GM12892 (cell line): ENCODE data around the gene PAX5.

Experiments used
- POLR2A ChIP-seq: IDR thresholded peaks from 2 replicates; pipeline ENCODE4 v1.6.1; 2011; ENCODE audit warnings: low read depth, low read length, control low read depth
- POLR2AphosphoS5 ChIP-seq: IDR thresholded peaks from 2 replicates; pipeline ENCODE4 v1.6.1; 2011; ENCODE audit warnings: low read depth, low read length, control low read depth

GRCh38 chr9:36985061-36985768 is 48.9 kb downstream of the PAX5 start:
- TF ChIP-seq POLR2A: no peak
- TF ChIP-seq POLR2AphosphoS5: no peak
